Large intestine (tissue), 3 donors: ENCODE results near the gene YIPF4. TPM values are rescaled to one million over a fixed set of nuclear protein-coding genes. Genes with fewer than 3 reads are reported as not detected.
A peak's percentile ranks its signal among the peaks of the same experiment; 100 is the strongest.
"Not testable (repeated sequence)": the region's sequence is repeated elsewhere in the genome, so short reads cannot be mapped to it uniquely, and the experiment has no call there.

Experiments used
- DNase-seq, 2 donors: peaks; one replicate each; pipeline versions ENCODE4 v3.0.0 to v3.0.0-alpha.2; 2013
- H3K27ac ChIP-seq: one replicate; pipeline ENCODE4 v1.5.1; 2013; ENCODE audit warnings: low read length
- H3K27me3 ChIP-seq: 2 replicates; pipeline ENCODE4 v1.6.1; 2013; ENCODE audit warnings: low read length; ENCODE audit not compliant: control insufficient read depth, insufficient read depth
- H3K36me3 ChIP-seq: 2 replicates; pipeline ENCODE4 v1.6.1; 2013; ENCODE audit warnings: low read length; ENCODE audit not compliant: control insufficient read depth, insufficient read depth
- H3K4me1 ChIP-seq: one replicate; pipeline ENCODE4 v1.6.1; 2013; ENCODE audit warnings: low read length; ENCODE audit not compliant: control insufficient read depth, insufficient read depth
- H3K4me3 ChIP-seq: one replicate; pipeline ENCODE4 v1.5.1; 2013; ENCODE audit warnings: low read length
- H3K9me3 ChIP-seq: one replicate; pipeline ENCODE4 v1.6.1; 2013; ENCODE audit warnings: mild to moderate bottlenecking, low read depth, low read length, moderate library complexity; ENCODE audit not compliant: control insufficient read depth
- WGBS: methylation state at CpG from one replicate; pipeline ENCODE4 v1.1.5; 2013; ENCODE audit warnings: low lambda C conversion rate; ENCODE audit not compliant: insufficient coverage; 5-methylcytosine and 5-hydroxymethylcytosine counted together
- polyA plus RNA-seq: library from polyadenylated mRNA; unstranded; fragments of 120-200 nt; gene quantifications from one replicate; pipeline ENCODE4 v1.2.1, GENCODE V29; 2013

The YIPF4 gene
- polyA plus RNA-seq, 1 donor: 36.8 TPM

- H3K9me3 ChIP-seq: no peaks in the 10 kb centered on the region
- 69% methylated on average over 3 of the region's 5 CpGs for WGBS
- no peak for DNase-seq
- no peaks in the 10 kb centered on the region for H3K27me3 ChIP-seq
- H3K27ac ChIP-seq: peak overlapping the region; percentile 71
- peaks cover 8% of the 10 kb centered on the region for H3K36me3 ChIP-seq
- peak overlapping the region; percentile 89 for H3K4me3 ChIP-seq
- no peaks in the 10 kb centered on the region for H3K4me1 ChIP-seq
Measured at GRCh38 chr2:32277363-32277673, 386 bp upstream of the YIPF4 start.

DNA sequence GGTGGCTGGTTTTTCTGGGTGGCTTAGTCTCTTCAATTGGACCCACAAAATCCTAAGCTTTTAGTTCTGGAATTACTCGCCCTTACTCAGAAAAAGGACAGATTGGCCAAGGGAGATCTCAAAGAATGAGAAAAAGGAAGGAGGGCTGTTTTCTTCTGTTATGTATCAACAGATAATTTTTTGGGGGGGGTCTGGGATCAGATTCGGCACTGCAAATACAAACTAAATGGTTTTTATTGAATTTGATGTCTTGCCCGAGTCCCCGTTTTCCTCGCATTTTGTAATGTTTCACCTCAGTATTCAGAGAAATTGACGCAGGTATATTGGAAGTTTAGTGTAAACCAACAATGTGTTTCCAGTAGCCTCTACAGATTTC, 762 bp downstream of the YIPF4 start:
- Histone ChIP-seq H3K9me3 (no peaks in the 10 kb centered on the region), H3K4me3 (peak overlapping the region; percentile 89), H3K27ac (peak overlapping the region; percentile 71), H3K4me1 (no peaks in the 10 kb centered on the region), H3K36me3 (peaks cover 13% of the 10 kb centered on the region), H3K27me3 (no peaks in the 10 kb centered on the region)
- no peak for DNase-seq
- no CpG with 5 or more reads among the region's 6 CpGs for WGBS

DNA sequence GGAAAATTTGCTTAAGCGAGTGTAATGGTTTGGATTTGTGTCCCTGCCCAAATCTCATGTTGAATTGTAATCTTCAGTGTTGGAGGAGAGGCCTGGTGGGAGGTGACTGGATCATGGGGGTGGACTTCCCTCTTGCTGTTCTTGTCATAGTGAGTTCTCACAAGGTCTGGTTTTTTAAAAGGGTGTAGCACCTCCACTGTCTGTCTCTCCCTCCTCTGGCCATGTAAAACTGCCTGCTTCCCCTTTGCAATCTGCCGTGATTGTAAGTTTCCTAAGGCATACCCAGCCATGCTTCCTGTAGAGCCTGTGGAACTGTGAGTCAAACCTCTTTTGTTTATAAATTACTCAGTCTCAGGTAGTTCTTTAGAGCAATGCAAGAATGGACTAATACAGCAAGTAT, 6.6 kb downstream of the YIPF4 start:
- H3K4me3 ChIP-seq: no peak overlapping the region
- DNase-seq: no peak

GRCh38 chr2:32289165-32289999, 11.7 kb downstream of the YIPF4 start:
- Histone ChIP-seq H3K9me3 (peaks cover 6% of the 10 kb centered on the region), H3K36me3 (peaks cover 10% of the 10 kb centered on the region), H3K27me3 (no peaks in the 10 kb centered on the region), H3K27ac (peak overlapping the region; percentile 47), H3K4me1 (no peaks in the 10 kb centered on the region), H3K4me3 (no peak overlapping the region)
- peak in 1 of 2 donors; percentile 69 for DNase-seq
- 31% methylated on average over 3 of the region's 4 CpGs for WGBS

More for the DNA sequence above, 6.6 kb downstream of the YIPF4 start:
- H3K36me3 ChIP-seq: peaks cover 14% of the 10 kb centered on the region
- H3K27ac ChIP-seq: no peak overlapping the region
- H3K27me3 ChIP-seq: no peaks in the 10 kb centered on the region
- no peaks in the 10 kb centered on the region for H3K9me3 ChIP-seq
- no CpG with 5 or more reads among the region's 2 CpGs for WGBS
- H3K4me1 ChIP-seq: no peaks in the 10 kb centered on the region

- Histone ChIP-seq H3K4me3 (no peak overlapping the region), H3K27ac (no peak overlapping the region), H3K9me3 (peaks cover 6% of the 10 kb centered on the region), H3K36me3 (peaks cover 8% of the 10 kb centered on the region), H3K27me3 (no peaks in the 10 kb centered on the region), H3K4me1 (no peaks in the 10 kb centered on the region)
- 97% methylated on average over 2 of the region's 2 CpGs for WGBS
- no peak for DNase-seq
Measured at GRCh38 chr2:32290000-32290339, 12.3 kb downstream of the YIPF4 start.

DNA sequence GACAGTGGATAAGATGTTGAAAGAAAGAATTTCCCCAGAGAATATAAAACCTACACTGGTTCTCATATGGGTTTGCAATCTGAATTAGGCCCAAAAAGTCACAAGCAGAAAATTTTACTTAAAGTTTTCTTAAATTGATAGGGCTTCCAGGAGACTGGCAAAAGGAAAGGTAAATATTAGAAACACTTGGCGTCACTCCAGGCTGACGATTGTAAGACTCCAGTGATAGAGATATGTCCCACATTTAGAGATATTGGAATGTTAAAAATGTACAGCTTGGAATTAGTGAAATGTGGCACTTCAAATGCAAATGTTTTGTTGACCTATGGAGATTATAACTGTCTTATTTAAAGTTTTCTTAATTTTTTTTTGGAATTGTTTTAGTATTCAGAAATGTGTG, 14.0 kb downstream of the YIPF4 start:
- Histone ChIP-seq H3K4me1 (no peaks in the 10 kb centered on the region), H3K36me3 (peaks cover 19% of the 10 kb centered on the region), H3K9me3 (peaks cover 6% of the 10 kb centered on the region), H3K4me3 (no peak overlapping the region), H3K27ac (no peak overlapping the region), H3K27me3 (no peaks in the 10 kb centered on the region)
- WGBS: no CpG with 5 or more reads among the region's 2 CpGs
- no peak for DNase-seq

GRCh38 chr2:32293493-32293892, 15.8 kb downstream of the YIPF4 start:
- H3K36me3 ChIP-seq: peaks cover 20% of the 10 kb centered on the region
- no CpG with 5 or more reads among the region's 26 CpGs for WGBS
- not testable (repeated sequence) for DNase-seq

DNA sequence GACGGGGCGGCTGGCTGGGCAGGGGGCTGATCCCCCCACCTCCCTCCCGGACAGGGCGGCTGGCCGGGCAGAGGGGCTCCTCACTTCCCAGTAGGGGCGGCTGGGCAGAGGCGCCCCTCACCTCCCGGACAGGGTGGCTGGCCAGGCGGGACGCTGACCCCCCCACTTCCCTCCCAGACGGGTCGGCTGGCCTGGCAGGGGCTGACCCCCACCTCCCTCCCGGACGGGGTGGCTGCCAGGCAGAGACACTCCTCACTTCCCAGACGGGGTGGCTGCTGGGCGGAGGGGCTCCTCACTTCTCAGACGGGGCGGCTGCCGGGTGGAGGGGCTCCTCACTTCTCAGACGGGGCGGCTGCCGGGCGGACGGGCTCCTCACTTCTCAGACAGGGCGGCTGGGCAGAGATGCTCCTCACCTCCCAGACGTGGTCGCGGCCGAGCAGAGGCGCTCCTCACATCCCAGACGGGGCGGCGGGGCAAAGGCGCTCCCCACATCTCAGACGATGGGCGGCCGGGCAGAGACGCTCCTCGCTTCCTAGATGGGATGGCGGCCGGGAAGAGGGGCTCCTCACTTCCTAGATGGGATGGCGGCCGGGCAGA, 16.4 kb downstream of the YIPF4 start:
- not testable (repeated sequence) for H3K4me3 ChIP-seq, H3K27ac ChIP-seq, DNase-seq, H3K27me3 ChIP-seq, H3K9me3 ChIP-seq, H3K4me1 ChIP-seq
- peaks cover 22% of the 10 kb centered on the region for H3K36me3 ChIP-seq
- WGBS: no CpG with 5 or more reads among the region's 43 CpGs

More at GRCh38 chr2:32293493-32293892, 15.8 kb downstream of the YIPF4 start:
- H3K4me3 ChIP-seq, H3K4me1 ChIP-seq, H3K27ac ChIP-seq, H3K27me3 ChIP-seq, H3K9me3 ChIP-seq: not testable (repeated sequence)

DNA sequence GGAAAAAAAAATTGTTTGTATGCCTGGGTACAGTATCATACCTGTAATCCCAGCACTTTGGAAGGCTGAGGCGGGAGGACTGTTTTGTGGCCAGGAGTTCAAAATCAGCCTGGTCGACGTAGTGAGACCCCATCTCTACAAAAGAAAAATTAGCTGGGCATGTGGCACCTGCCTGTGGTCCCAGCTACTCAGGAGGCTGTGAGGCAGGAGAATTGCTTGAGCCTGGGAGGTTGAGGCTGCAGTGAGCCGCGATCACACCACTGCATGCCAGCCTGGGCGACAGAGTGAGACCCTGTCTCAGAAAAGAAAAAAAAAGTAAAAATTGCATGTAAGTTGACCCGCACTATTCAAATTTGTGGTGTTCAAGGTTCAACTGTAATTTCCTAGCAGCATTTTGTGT, 32.9 kb downstream of the YIPF4 start:
- WGBS: 100% methylated on average over 1 of the region's 7 CpGs
- Histone ChIP-seq H3K27ac (no peak overlapping the region), H3K36me3 (peaks cover 6% of the 10 kb centered on the region), H3K4me1 (peaks cover 2% of the 10 kb centered on the region), H3K9me3 (no peaks in the 10 kb centered on the region), H3K4me3 (no peak overlapping the region), H3K27me3 (no peaks in the 10 kb centered on the region)
- DNase-seq: no peak

- Histone ChIP-seq H3K27me3 (no peaks in the 10 kb centered on the region), H3K4me1 (peaks cover 2% of the 10 kb centered on the region), H3K27ac (no peak overlapping the region), H3K9me3 (no peaks in the 10 kb centered on the region), H3K4me3 (no peak overlapping the region), H3K36me3 (peaks cover 4% of the 10 kb centered on the region)
- peak in 1 of 2 donors; percentile 50 for DNase-seq
- WGBS: no CpG with 5 or more reads among the region's 1 CpG
Measured at GRCh38 chr2:32314886-32315285, 37.2 kb downstream of the YIPF4 start.

GRCh38 chr2:32328679-32329078, 51.0 kb downstream of the YIPF4 start:
- H3K4me1 ChIP-seq: peaks cover 11% of the 10 kb centered on the region
- H3K27me3 ChIP-seq, H3K4me3 ChIP-seq, DNase-seq, H3K36me3 ChIP-seq, H3K9me3 ChIP-seq, H3K27ac ChIP-seq: not testable (repeated sequence)
- no CpG with 5 or more reads among the region's 1 CpG for WGBS
